ENCODE measurements around the gene PKHD1. TPM values are rescaled to one million over a fixed set of nuclear protein-coding genes. Genes with fewer than 3 reads are reported as not detected.

Gene PKHD1
- polyA plus RNA-seq, 2 donors = under 0.01 to 0.01 TPM

- no peaks in the 10 kb centered on the region for H3K9me3 ChIP-seq (ENCODE audit: control insufficient read depth in 2 of 2, insufficient read depth in 1 of 2, low read depth in 1 of 2, low read length in 1 of 2)
- no peaks in the 10 kb centered on the region for H3K27me3 ChIP-seq (ENCODE audit: control insufficient read depth in 1 of 2, insufficient read depth in 2 of 2, low read length in 2 of 2)
- H3K4me1 ChIP-seq (ENCODE audit: control insufficient read depth in 2 of 2, insufficient read depth in 2 of 2, low read length in 1 of 2) = no peaks in the 10 kb centered on the region
- WGBS, 2 donors = 76 to 77% methylated on average over 11 of the region's 11 CpGs
- H3K27ac ChIP-seq (ENCODE audit: low read depth in 2 of 2, low read length in 1 of 2) = no peak overlapping the region
- no peak overlapping the region for H3K4me3 ChIP-seq (ENCODE audit: low read depth in 1 of 2, low read length in 2 of 2)
- H3K36me3 ChIP-seq (ENCODE audit: control insufficient read depth in 2 of 2, insufficient read depth in 2 of 2, low read length in 1 of 2) = no peaks in the 10 kb centered on the region
Measured at GRCh38 chr6:51842061-51842803, 245.2 kb downstream of the PKHD1 start.

- 89 to 92% methylated on average over 2 of the region's 2 CpGs for WGBS, 2 donors
- H3K9me3 ChIP-seq (ENCODE audit: control insufficient read depth in 2 of 2, insufficient read depth in 1 of 2, low read depth in 1 of 2, low read length in 1 of 2) = no peaks in the 10 kb centered on the region
- H3K36me3 ChIP-seq (ENCODE audit: control insufficient read depth in 2 of 2, insufficient read depth in 2 of 2, low read length in 1 of 2) = no peaks in the 10 kb centered on the region
- H3K27me3 ChIP-seq (ENCODE audit: control insufficient read depth in 1 of 2, insufficient read depth in 2 of 2, low read length in 2 of 2) = no peaks in the 10 kb centered on the region
- no peak overlapping the region for H3K27ac ChIP-seq (ENCODE audit: low read depth in 2 of 2, low read length in 1 of 2)
- H3K4me3 ChIP-seq (ENCODE audit: low read depth in 1 of 2, low read length in 2 of 2) = no peak overlapping the region
- no peaks in the 10 kb centered on the region for H3K4me1 ChIP-seq (ENCODE audit: control insufficient read depth in 2 of 2, insufficient read depth in 2 of 2, low read length in 1 of 2)
Measured at GRCh38 chr6:51841626-51842025, 245.8 kb downstream of the PKHD1 start.

GRCh38 chr6:51839726-51840374, 247.6 kb downstream of the PKHD1 start:
- 60 to 62% methylated on average over 4 of the region's 4 CpGs for WGBS, 2 donors

DNA sequence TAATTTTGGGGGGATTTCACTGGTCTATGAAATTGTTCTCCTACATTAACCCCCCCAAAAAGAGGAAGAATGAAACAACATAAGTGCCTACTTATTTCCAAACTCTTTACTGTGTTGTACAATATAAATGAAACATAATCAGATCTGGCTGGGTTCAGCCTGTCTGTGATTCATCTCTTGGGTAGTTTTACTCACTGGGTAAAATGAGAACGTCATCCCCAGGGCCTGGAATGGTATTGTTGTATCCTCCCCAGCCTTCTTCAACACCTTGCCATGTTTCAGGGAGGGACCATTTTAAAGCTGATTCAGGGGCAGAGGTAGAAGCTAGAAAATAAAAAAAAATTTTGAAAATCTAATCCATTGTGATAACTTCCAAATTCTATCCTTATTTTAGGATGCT, 256.7 kb downstream of the PKHD1 start:
- Histone ChIP-seq H3K4me1 (ENCODE audit: control insufficient read depth in 2 of 2, insufficient read depth in 2 of 2, low read length in 1 of 2) (no peaks in the 10 kb centered on the region), H3K4me3 (ENCODE audit: low read depth in 1 of 2, low read length in 2 of 2) (no peak overlapping the region), H3K27me3 (ENCODE audit: control insufficient read depth in 1 of 2, insufficient read depth in 2 of 2, low read length in 2 of 2) (no peaks in the 10 kb centered on the region), H3K27ac (ENCODE audit: low read depth in 2 of 2, low read length in 1 of 2) (no peak overlapping the region), H3K36me3 (ENCODE audit: control insufficient read depth in 2 of 2, insufficient read depth in 2 of 2, low read length in 1 of 2) (no peaks in the 10 kb centered on the region), H3K9me3 (ENCODE audit: control insufficient read depth in 2 of 2, insufficient read depth in 1 of 2, low read depth in 1 of 2, low read length in 1 of 2) (no peaks in the 10 kb centered on the region)
- WGBS, 2 donors = 43 to 62% methylated on average over 1 of the region's 1 CpG

More at GRCh38 chr6:51839726-51840374, 247.6 kb downstream of the PKHD1 start:
- no peaks in the 10 kb centered on the region for H3K4me1 ChIP-seq (ENCODE audit: control insufficient read depth in 2 of 2, insufficient read depth in 2 of 2, low read length in 1 of 2)
- no peaks in the 10 kb centered on the region for H3K27me3 ChIP-seq (ENCODE audit: control insufficient read depth in 1 of 2, insufficient read depth in 2 of 2, low read length in 2 of 2)
- H3K9me3 ChIP-seq (ENCODE audit: control insufficient read depth in 2 of 2, insufficient read depth in 1 of 2, low read depth in 1 of 2, low read length in 1 of 2) = no peaks in the 10 kb centered on the region
- H3K36me3 ChIP-seq (ENCODE audit: control insufficient read depth in 2 of 2, insufficient read depth in 2 of 2, low read length in 1 of 2) = no peaks in the 10 kb centered on the region
- peak overlapping the region in 1 of 2 donors; percentile 55 for H3K27ac ChIP-seq (ENCODE audit: low read depth in 2 of 2, low read length in 1 of 2)
- no peak overlapping the region for H3K4me3 ChIP-seq (ENCODE audit: low read depth in 1 of 2, low read length in 2 of 2)

DNA sequence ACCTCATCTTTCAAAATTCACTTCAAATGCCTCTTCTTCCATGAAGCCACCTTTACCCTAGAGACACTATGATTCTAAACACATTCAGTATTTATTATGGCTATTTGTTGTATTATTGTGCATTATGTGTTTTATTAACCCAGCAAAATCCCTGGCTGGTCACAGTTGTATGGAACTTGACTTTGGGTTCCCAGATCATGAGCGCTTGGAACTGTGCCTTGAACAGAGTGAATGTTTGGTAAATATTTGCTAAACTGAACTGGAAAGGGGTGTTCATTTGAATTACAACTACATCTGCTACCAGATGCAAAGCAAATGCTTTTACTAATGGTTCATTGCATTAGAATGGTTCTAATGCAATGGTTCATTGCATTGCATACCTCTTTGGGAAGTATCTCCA, 259.8 kb downstream of the PKHD1 start:
- WGBS, 2 donors = 79% methylated on average over 1 of the region's 1 CpG
- no peak overlapping the region for H3K27ac ChIP-seq (ENCODE audit: low read depth in 2 of 2, low read length in 1 of 2)
- H3K36me3 ChIP-seq (ENCODE audit: control insufficient read depth in 2 of 2, insufficient read depth in 2 of 2, low read length in 1 of 2) = no peaks in the 10 kb centered on the region
- H3K27me3 ChIP-seq (ENCODE audit: control insufficient read depth in 1 of 2, insufficient read depth in 2 of 2, low read length in 2 of 2) = no peaks in the 10 kb centered on the region
- no peaks in the 10 kb centered on the region for H3K9me3 ChIP-seq (ENCODE audit: control insufficient read depth in 2 of 2, insufficient read depth in 1 of 2, low read depth in 1 of 2, low read length in 1 of 2)
- no peak overlapping the region for H3K4me3 ChIP-seq (ENCODE audit: low read depth in 1 of 2, low read length in 2 of 2)
- no peaks in the 10 kb centered on the region for H3K4me1 ChIP-seq (ENCODE audit: control insufficient read depth in 2 of 2, insufficient read depth in 2 of 2, low read length in 1 of 2)

- Histone ChIP-seq H3K9me3 (ENCODE audit: control insufficient read depth in 2 of 2, insufficient read depth in 1 of 2, low read depth in 1 of 2, low read length in 1 of 2) (no peaks in the 10 kb centered on the region), H3K36me3 (ENCODE audit: control insufficient read depth in 2 of 2, insufficient read depth in 2 of 2, low read length in 1 of 2) (no peaks in the 10 kb centered on the region), H3K4me3 (ENCODE audit: low read depth in 1 of 2, low read length in 2 of 2) (no peak overlapping the region), H3K4me1 (ENCODE audit: control insufficient read depth in 2 of 2, insufficient read depth in 2 of 2, low read length in 1 of 2) (no peaks in the 10 kb centered on the region), H3K27ac (ENCODE audit: low read depth in 2 of 2, low read length in 1 of 2) (no peak overlapping the region), H3K27me3 (ENCODE audit: control insufficient read depth in 1 of 2, insufficient read depth in 2 of 2, low read length in 2 of 2) (no peaks in the 10 kb centered on the region)
Measured at GRCh38 chr6:51824940-51825339, 262.5 kb downstream of the PKHD1 start.

- Histone ChIP-seq H3K36me3 (ENCODE audit: control insufficient read depth in 2 of 2, insufficient read depth in 2 of 2, low read length in 1 of 2) (no peaks in the 10 kb centered on the region), H3K27me3 (ENCODE audit: control insufficient read depth in 1 of 2, insufficient read depth in 2 of 2, low read length in 2 of 2) (no peaks in the 10 kb centered on the region), H3K4me1 (ENCODE audit: control insufficient read depth in 2 of 2, insufficient read depth in 2 of 2, low read length in 1 of 2) (no peaks in the 10 kb centered on the region), H3K9me3 (ENCODE audit: control insufficient read depth in 2 of 2, insufficient read depth in 1 of 2, low read depth in 1 of 2, low read length in 1 of 2) (no peaks in the 10 kb centered on the region), H3K27ac (ENCODE audit: low read depth in 2 of 2, low read length in 1 of 2) (no peak overlapping the region), H3K4me3 (ENCODE audit: low read depth in 1 of 2, low read length in 2 of 2) (no peak overlapping the region)
Measured at GRCh38 chr6:51820555-51820954, 266.9 kb downstream of the PKHD1 start.

GRCh38 chr6:51818520-51819022, 268.8 kb downstream of the PKHD1 start:
- Histone ChIP-seq H3K27me3 (ENCODE audit: control insufficient read depth in 1 of 2, insufficient read depth in 2 of 2, low read length in 2 of 2) (no peaks in the 10 kb centered on the region), H3K9me3 (ENCODE audit: control insufficient read depth in 2 of 2, insufficient read depth in 1 of 2, low read depth in 1 of 2, low read length in 1 of 2) (no peaks in the 10 kb centered on the region), H3K36me3 (ENCODE audit: control insufficient read depth in 2 of 2, insufficient read depth in 2 of 2, low read length in 1 of 2) (no peaks in the 10 kb centered on the region), H3K4me1 (ENCODE audit: control insufficient read depth in 2 of 2, insufficient read depth in 2 of 2, low read length in 1 of 2) (peaks cover 0 to 2% of the 10 kb centered on the region in 2 donors), H3K4me3 (ENCODE audit: low read depth in 1 of 2, low read length in 2 of 2) (no peak overlapping the region), H3K27ac (ENCODE audit: low read depth in 2 of 2, low read length in 1 of 2) (no peak overlapping the region)
- 57 to 60% methylated on average over 6 of the region's 6 CpGs for WGBS, 2 donors

DNA sequence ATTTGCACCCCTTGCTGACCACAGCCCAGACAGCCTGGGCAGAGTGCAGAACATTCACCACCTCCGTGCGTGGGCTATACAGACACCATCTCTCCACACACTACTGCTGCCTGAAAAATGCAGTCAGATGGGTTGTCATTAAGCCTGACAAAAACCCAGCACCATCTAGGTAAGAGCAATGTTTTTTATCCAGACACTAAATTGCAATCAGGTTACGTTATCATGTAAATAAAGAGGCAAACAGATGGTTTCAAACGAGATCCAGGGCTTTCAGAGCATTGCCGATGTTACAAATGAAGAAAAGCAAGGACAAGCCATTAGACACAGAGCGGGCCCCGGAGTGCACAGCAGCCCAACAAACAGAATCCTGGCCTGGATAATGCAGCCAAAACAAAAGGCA, 269.6 kb downstream of the PKHD1 start:
- Histone ChIP-seq H3K27ac (ENCODE audit: low read depth in 2 of 2, low read length in 1 of 2) (no peak overlapping the region), H3K9me3 (ENCODE audit: control insufficient read depth in 2 of 2, insufficient read depth in 1 of 2, low read depth in 1 of 2, low read length in 1 of 2) (no peaks in the 10 kb centered on the region), H3K4me1 (ENCODE audit: control insufficient read depth in 2 of 2, insufficient read depth in 2 of 2, low read length in 1 of 2) (peaks cover 0 to 2% of the 10 kb centered on the region in 2 donors), H3K36me3 (ENCODE audit: control insufficient read depth in 2 of 2, insufficient read depth in 2 of 2, low read length in 1 of 2) (no peaks in the 10 kb centered on the region), H3K4me3 (ENCODE audit: low read depth in 1 of 2, low read length in 2 of 2) (no peak overlapping the region), H3K27me3 (ENCODE audit: control insufficient read depth in 1 of 2, insufficient read depth in 2 of 2, low read length in 2 of 2) (no peaks in the 10 kb centered on the region)
- WGBS, 2 donors = 74 to 81% methylated on average over 7 of the region's 7 CpGs

- no peaks in the 10 kb centered on the region for H3K9me3 ChIP-seq (ENCODE audit: control insufficient read depth in 2 of 2, insufficient read depth in 1 of 2, low read depth in 1 of 2, low read length in 1 of 2)
- peaks cover 0 to 2% of the 10 kb centered on the region in 2 donors for H3K4me1 ChIP-seq (ENCODE audit: control insufficient read depth in 2 of 2, insufficient read depth in 2 of 2, low read length in 1 of 2)
- no peak overlapping the region for H3K27ac ChIP-seq (ENCODE audit: low read depth in 2 of 2, low read length in 1 of 2)
- WGBS, 2 donors = 41 to 42% methylated on average over 1 of the region's 1 CpG
- no peaks in the 10 kb centered on the region for H3K27me3 ChIP-seq (ENCODE audit: control insufficient read depth in 1 of 2, insufficient read depth in 2 of 2, low read length in 2 of 2)
- no peaks in the 10 kb centered on the region for H3K36me3 ChIP-seq (ENCODE audit: control insufficient read depth in 2 of 2, insufficient read depth in 2 of 2, low read length in 1 of 2)
- no peak overlapping the region for H3K4me3 ChIP-seq (ENCODE audit: low read depth in 1 of 2, low read length in 2 of 2)
Measured at GRCh38 chr6:51814418-51814817, 273.0 kb downstream of the PKHD1 start.
